HG02973 (cell line): ENCODE data around the gene CACNG3.
"Not testable (repeated sequence)": the region's sequence is repeated elsewhere in the genome, so short reads cannot be mapped to it uniquely, and the experiment has no call there.

ENCODE experiments used
- ATAC-seq: cut with Tn5 transposase; IDR thresholded peaks from one replicate; pipeline ENCODE4 v1.9.1; 2021; ENCODE audit warnings: moderate library complexity; ENCODE audit not compliant: unreplicated experiment

Gene CACNG3

GRCh38 chr16:24275413-24275812 is 19.3 kb downstream of the CACNG3 start:
- no peak for ATAC-seq

- ATAC-seq: no peak
Observed at GRCh38 chr16:24279982-24280515, 23.9 kb downstream of the CACNG3 start.

GRCh38 chr16:24281466-24281865 is 25.3 kb downstream of the CACNG3 start:
- ATAC-seq: no peak

GRCh38 chr16:24282141-24282540 is 26.0 kb downstream of the CACNG3 start:
- no peak for ATAC-seq

- no peak for ATAC-seq
Observed at GRCh38 chr16:24286741-24287405, 30.7 kb downstream of the CACNG3 start.

- no peak for ATAC-seq
Observed at GRCh38 chr16:24288516-24288915, 32.4 kb downstream of the CACNG3 start.

- ATAC-seq: no peak
Observed at GRCh38 chr16:24289166-24289700, 33.1 kb downstream of the CACNG3 start.

- no peak for ATAC-seq
Observed at GRCh38 chr16:24291932-24292331, 35.8 kb downstream of the CACNG3 start.

- no peak for ATAC-seq
Observed at GRCh38 chr16:24294131-24294530, 38.0 kb downstream of the CACNG3 start.

- no peak for ATAC-seq
Observed at GRCh38 chr16:24297375-24297774, 41.2 kb downstream of the CACNG3 start.

GRCh38 chr16:24298548-24299167 is 42.5 kb downstream of the CACNG3 start:
- ATAC-seq: no peak

GRCh38 chr16:24300750-24301149 is 44.6 kb downstream of the CACNG3 start:
- ATAC-seq: not testable (repeated sequence)

GRCh38 chr16:24302636-24303035 is 46.5 kb downstream of the CACNG3 start:
- ATAC-seq: no peak

- ATAC-seq: no peak
Observed at GRCh38 chr16:24308200-24308599, 52.1 kb downstream of the CACNG3 start.

GRCh38 chr16:24309258-24310142 is 53.4 kb downstream of the CACNG3 start:
- ATAC-seq: no peak

- no peak for ATAC-seq
Observed at GRCh38 chr16:24315343-24315742, 59.2 kb downstream of the CACNG3 start.

GRCh38 chr16:24318680-24319079 is 62.5 kb downstream of the CACNG3 start:
- no peak for ATAC-seq

GRCh38 chr16:24319126-24319814 is 63.1 kb downstream of the CACNG3 start:
- no peak for ATAC-seq

- no peak for ATAC-seq
Observed at GRCh38 chr16:24322106-24322505, 66.0 kb downstream of the CACNG3 start.

- ATAC-seq: no peak
Observed at GRCh38 chr16:24324421-24324820, 68.3 kb downstream of the CACNG3 start.
